ENCODE data around the gene TMEM9. TPM values are rescaled to one million over a fixed set of nuclear protein-coding genes. Genes with fewer than 3 reads are reported as not detected.

The TMEM9 gene
- total RNA-seq, 1 experiment from 2014 or later = 50.2 TPM

DNA sequence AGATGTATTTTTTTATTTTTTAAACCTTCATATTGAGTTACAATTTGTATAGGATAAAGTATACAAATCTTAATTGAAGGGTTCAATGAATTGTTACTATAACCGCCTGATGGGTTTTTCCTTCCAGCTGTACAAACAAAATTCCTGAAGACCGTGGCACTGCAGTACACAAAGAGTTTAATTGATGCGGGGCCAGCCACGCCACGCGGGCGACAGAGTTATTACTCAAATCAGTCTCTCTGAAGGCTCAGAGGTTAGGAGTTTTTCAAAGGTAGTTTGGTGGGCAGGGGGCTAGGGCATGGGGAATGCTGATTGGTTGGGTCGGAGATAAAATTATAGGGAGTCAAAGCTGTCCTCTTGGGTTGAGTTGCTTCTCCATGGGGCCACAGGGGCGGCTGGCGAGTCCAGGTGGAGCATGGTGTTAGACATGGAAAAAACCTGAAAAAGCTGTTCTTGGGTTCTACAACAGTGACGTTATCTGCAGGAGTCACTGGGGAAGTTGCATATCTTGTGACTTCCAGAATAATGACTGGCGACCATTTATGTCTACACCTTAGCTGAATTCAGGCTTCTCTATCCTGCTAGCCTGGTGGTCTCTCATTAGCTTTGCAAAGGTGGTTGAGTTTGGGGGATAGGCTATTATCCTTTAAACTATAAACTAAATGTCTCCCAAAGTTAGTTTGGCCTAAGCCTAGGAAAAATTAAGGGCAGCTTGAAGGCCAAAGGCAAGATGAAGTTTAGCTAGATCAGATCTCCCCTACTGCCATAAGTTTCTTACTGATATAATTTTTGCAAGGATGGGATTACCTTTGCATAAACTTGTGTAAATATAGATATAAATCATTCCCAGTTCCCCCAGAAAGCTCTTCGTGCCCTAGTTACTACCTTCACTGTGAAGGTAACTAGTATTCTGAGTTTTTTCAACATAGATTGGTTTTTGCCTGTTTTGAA is 13.0 kb upstream of the TMEM9 start:
- H3K27me3 ChIP-seq (ENCODE audit: control insufficient read depth, insufficient read depth, low read length) = peaks cover 2% of the 10 kb centered on the region; the same call in 1 of the 2 replicates
- intact Hi-C loops (cut with micrococcal nuclease; ENCODE audit: unreplicated experiment) = no loop called here
- no TSS peak for BruUV-seq (replicated peaks)
- ChIA-PET CTCF (no interaction called here), POLR2A (no interaction called here)
- H3K4me1 ChIP-seq (ENCODE audit: control insufficient read depth, insufficient read depth, low read length) = peaks cover 10% of the 10 kb centered on the region
- no peak overlapping the region for H3K27ac ChIP-seq (ENCODE audit: low read length)
- in situ Hi-C loops (cut with HindIII; ENCODE audit: low pct_unique_long_range_greater_than_20kb, low sequenced_read_pairs) = no loop called here
- no peak overlapping the region for H3K4me3 ChIP-seq (ENCODE audit: low read depth in 2 of 2, low read length in 2 of 2)
- TF ChIP-seq REST (IDR thresholded peaks at IDR 0.05; ENCODE audit: insufficient read depth in 1 of 2, low read depth in 2 of 2, low read length in 1 of 2) (no peak), CTCF (IDR thresholded peaks at IDR 0.05) (no peak), POLR2AphosphoS5 (IDR thresholded peaks at IDR 0.05; ENCODE audit: low read depth, low read length) (no peak), TCF7L2 (IDR thresholded peaks at IDR 0.05; ENCODE audit: low read depth, low read length) (no peak), SIN3A (IDR thresholded peaks at IDR 0.05; ENCODE audit: borderline replicate concordance, insufficient read depth, low read depth, low read length) (no peak)
- H3K9me3 ChIP-seq (ENCODE audit: control insufficient read depth, insufficient read depth, low read depth, low read length) = no peaks in the 10 kb centered on the region
- no peaks in the 10 kb centered on the region for H3K36me3 ChIP-seq (ENCODE audit: control insufficient read depth, insufficient read depth, low read length)
- DNase-seq (ENCODE audit: low read depth, low spot score) (no peak), ATAC-seq (no peak)

- H3K4me1 ChIP-seq (ENCODE audit: control insufficient read depth, insufficient read depth, low read length) = peaks cover 5% of the 10 kb centered on the region; the same call in 1 of the 2 replicates
- ChIA-PET CTCF (no interaction called here), POLR2A (no interaction called here)
- no peak for ATAC-seq
- no peak overlapping the region for H3K4me3 ChIP-seq (ENCODE audit: low read depth in 2 of 2, low read length in 2 of 2)
- TF ChIP-seq POLR2AphosphoS5 (IDR thresholded peaks at IDR 0.05; ENCODE audit: low read depth, low read length) (no peak), SIN3A (IDR thresholded peaks at IDR 0.05; ENCODE audit: borderline replicate concordance, insufficient read depth, low read depth, low read length) (no peak), CTCF (IDR thresholded peaks at IDR 0.05) (no peak), REST (IDR thresholded peaks at IDR 0.05; ENCODE audit: insufficient read depth in 1 of 2, low read depth in 2 of 2, low read length in 1 of 2) (no peak), TCF7L2 (IDR thresholded peaks at IDR 0.05; ENCODE audit: low read depth, low read length) (no peak)
- H3K9me3 ChIP-seq (ENCODE audit: control insufficient read depth, insufficient read depth, low read depth, low read length) = no peaks in the 10 kb centered on the region
- BruUV-seq (replicated peaks) = no TSS peak
- in situ Hi-C loops (cut with HindIII; ENCODE audit: low pct_unique_long_range_greater_than_20kb, low sequenced_read_pairs) = no loop called here
- H3K27me3 ChIP-seq (ENCODE audit: control insufficient read depth, insufficient read depth, low read length) = peaks cover 2% of the 10 kb centered on the region; the same call in 1 of the 2 replicates
- intact Hi-C loops (cut with micrococcal nuclease; ENCODE audit: unreplicated experiment) = no loop called here
- H3K27ac ChIP-seq (ENCODE audit: low read length) = no peak overlapping the region
- no peak for DNase-seq (ENCODE audit: low read depth, low spot score)
- H3K36me3 ChIP-seq (ENCODE audit: control insufficient read depth, insufficient read depth, low read length) = no peaks in the 10 kb centered on the region
These were observed 10.4 kb upstream of the TMEM9 start for GRCh38 chr1:201164645-201165044.
